Measurements from ENCODE around the gene DR1.

- TF ChIP-seq EP300 (IDR thresholded peaks at IDR 0.05) (no peak), CTCF (IDR thresholded peaks at IDR 0.05) (no peak), POLR2A (IDR thresholded peaks at IDR 0.05) (no peak), POLR2AphosphoS5 (IDR thresholded peaks at IDR 0.05) (no peak)
Observed at GRCh38 chr1:93339171-93339697, 6.5 kb upstream of the DR1 start.

Data from sigmoid colon (tissue), 4 donors.